ENCODE measurements around the gene GNAL.

DNA sequence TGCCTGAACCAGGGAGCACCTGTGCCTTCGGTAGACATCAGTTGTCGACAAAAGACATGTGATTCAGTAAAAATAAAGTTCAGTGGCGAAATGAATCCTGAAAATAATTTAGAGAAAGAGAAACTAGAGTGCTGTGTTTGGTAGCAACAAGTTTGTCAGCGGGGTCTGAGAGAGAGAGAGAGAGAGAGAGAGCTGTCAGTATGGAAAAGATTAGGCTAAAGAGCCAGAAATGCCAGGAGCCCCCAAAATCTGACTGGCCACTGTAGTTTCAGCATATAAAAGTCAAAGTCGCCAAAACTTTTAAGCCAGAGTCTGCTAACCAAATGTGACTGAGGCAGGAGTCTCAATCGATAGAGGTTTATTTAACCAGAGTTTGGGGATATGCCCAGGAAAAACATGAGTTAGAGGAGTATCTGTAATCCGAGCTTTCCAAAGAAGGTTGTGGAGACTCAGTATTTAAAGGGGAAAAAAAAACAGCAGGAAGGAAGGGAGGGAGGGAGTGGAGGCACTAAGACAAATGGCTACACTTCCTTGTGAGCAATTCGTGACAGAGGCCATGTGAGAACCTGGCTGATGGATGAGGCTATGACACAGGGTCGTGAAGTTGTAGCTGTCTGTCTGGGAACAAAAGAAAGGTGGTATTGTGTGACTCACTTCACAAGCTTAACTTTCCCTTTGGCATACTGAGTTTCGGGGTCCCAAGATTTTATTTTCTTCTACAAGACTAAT lies 20.5 kb upstream of the GNAL start:
- TF ChIP-seq OSR1 (CRISPR knock-in tag; IDR thresholded peaks at IDR 0.05) (no peak), ZNF565 (CRISPR knock-in tag; conservative IDR thresholded peaks at IDR 0.05; ENCODE audit: low read depth) (no peak), ARNTL (CRISPR knock-in tag; IDR thresholded peaks at IDR 0.05; ENCODE audit: borderline replicate concordance, low read depth) (no peak), ZC3H10 (CRISPR knock-in tag; IDR thresholded peaks at IDR 0.05) (no peak), ESRRG (CRISPR knock-in tag; IDR thresholded peaks at IDR 0.05) (no peak)
- TF ChIP-seq, protein P1, sequence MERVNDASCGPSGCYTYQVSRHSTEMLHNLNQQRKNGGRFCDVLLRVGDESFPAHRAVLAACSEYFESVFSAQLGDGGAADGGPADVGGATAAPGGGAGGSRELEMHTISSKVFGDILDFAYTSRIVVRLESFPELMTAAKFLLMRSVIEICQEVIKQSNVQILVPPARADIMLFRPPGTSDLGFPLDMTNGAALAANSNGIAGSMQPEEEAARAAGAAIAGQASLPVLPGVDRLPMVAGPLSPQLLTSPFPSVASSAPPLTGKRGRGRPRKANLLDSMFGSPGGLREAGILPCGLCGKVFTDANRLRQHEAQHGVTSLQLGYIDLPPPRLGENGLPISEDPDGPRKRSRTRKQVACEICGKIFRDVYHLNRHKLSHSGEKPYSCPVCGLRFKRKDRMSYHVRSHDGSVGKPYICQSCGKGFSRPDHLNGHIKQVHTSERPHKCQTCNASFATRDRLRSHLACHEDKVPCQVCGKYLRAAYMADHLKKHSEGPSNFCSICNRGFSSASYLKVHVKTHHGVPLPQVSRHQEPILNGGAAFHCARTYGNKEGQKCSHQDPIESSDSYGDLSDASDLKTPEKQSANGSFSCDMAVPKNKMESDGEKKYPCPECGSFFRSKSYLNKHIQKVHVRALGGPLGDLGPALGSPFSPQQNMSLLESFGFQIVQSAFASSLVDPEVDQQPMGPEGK (CRISPR knock-in tag; IDR thresholded peaks at IDR 0.05; ENCODE audit: borderline replicate concordance): no peak
